NT2/D1 (cell line): ENCODE measurements around the gene C1orf21.

Experiments used
- YY1 ChIP-seq: IDR thresholded peaks from 2 replicates; pipeline ENCODE4 v1.6.1; 2011; ENCODE audit not compliant: insufficient read length, insufficient read depth
- ZNF274 ChIP-seq: IDR thresholded peaks from 2 replicates; pipeline ENCODE4 v1.6.1; 2011; ENCODE audit warnings: mild to moderate bottlenecking, low read depth, low read length

- TF ChIP-seq ZNF274 (no peak), YY1 (no peak)
Measured at GRCh38 chr1:184356891-184357290, 29.9 kb upstream of the C1orf21 start.
